CD4-positive, alpha-beta T cell treated with Interleukin-2 at 100 ng/mL for 4 hours (primary cell): ENCODE data around the gene PLCB4.

Source experiments
- DNase-seq: peaks from one replicate; pipeline ENCODE4 v3.0.0-alpha.2; 2020; ENCODE audit warnings: low spot score

Gene PLCB4

GRCh38 chr20:9403448-9403847 is 334.6 kb downstream of the PLCB4 start:
- DNase-seq: no peak

- DNase-seq: peak; percentile 52
Observed at GRCh38 chr20:9407805-9408421, 339.0 kb downstream of the PLCB4 start.

- no peak for DNase-seq
Observed at GRCh38 chr20:9408422-9409300, 339.8 kb downstream of the PLCB4 start.

GRCh38 chr20:9409352-9409751 is 340.5 kb downstream of the PLCB4 start:
- DNase-seq: no peak

- DNase-seq: no peak
Observed at GRCh38 chr20:9409981-9410380, 341.1 kb downstream of the PLCB4 start.

- no peak for DNase-seq
Observed at GRCh38 chr20:9411833-9412232, 342.9 kb downstream of the PLCB4 start.

GRCh38 chr20:9412309-9412708 is 343.4 kb downstream of the PLCB4 start:
- no peak for DNase-seq

GRCh38 chr20:9413001-9413400 is 344.1 kb downstream of the PLCB4 start:
- DNase-seq: no peak

- DNase-seq: no peak
Observed at GRCh38 chr20:9415426-9415825, 346.5 kb downstream of the PLCB4 start.

- no peak for DNase-seq
Observed at GRCh38 chr20:9416421-9416820, 347.5 kb downstream of the PLCB4 start.

GRCh38 chr20:9417665-9418064 is 348.8 kb downstream of the PLCB4 start:
- no peak for DNase-seq

GRCh38 chr20:9422321-9423057 is 353.6 kb downstream of the PLCB4 start:
- DNase-seq: no peak

- no peak for DNase-seq
Observed at GRCh38 chr20:9424551-9424950, 355.7 kb downstream of the PLCB4 start.

GRCh38 chr20:9427430-9428291 is 358.8 kb downstream of the PLCB4 start:
- no peak for DNase-seq

- DNase-seq: no peak
Observed at GRCh38 chr20:9428292-9428607, 359.4 kb downstream of the PLCB4 start.

- DNase-seq: no peak
Observed at GRCh38 chr20:9439806-9440205, 370.9 kb downstream of the PLCB4 start.

- DNase-seq: no peak
Observed at GRCh38 chr20:9440892-9441291, 372.0 kb downstream of the PLCB4 start.

GRCh38 chr20:9441948-9442347 is 373.1 kb downstream of the PLCB4 start:
- no peak for DNase-seq

GRCh38 chr20:9442858-9443257 is 374.0 kb downstream of the PLCB4 start:
- DNase-seq: no peak

GRCh38 chr20:9444921-9445320 is 376.0 kb downstream of the PLCB4 start:
- no peak for DNase-seq

- DNase-seq: no peak
Observed at GRCh38 chr20:9447182-9447581, 378.3 kb downstream of the PLCB4 start.

GRCh38 chr20:9453201-9453600 is 384.3 kb downstream of the PLCB4 start:
- DNase-seq: no peak
